ENCODE results near the gene SCAF4. TPM values are rescaled to one million over a fixed set of nuclear protein-coding genes. Genes with fewer than 3 reads are reported as not detected.

SCAF4 gene
- total and polyA plus RNA-seq, 9 of the 15 experiments (the other 6 are each of a cell fraction or from before 2014, with no cell fraction given), result 2.3 to 55.7 (median 17.2) TPM

- no peak for TF ChIP-seq ZNF239 (CRISPR knock-in tag; IDR thresholded peaks at IDR 0.05)
Observed at GRCh38 chr21:31682620-31683019, 49.3 kb downstream of the SCAF4 start (continued).

DNA sequence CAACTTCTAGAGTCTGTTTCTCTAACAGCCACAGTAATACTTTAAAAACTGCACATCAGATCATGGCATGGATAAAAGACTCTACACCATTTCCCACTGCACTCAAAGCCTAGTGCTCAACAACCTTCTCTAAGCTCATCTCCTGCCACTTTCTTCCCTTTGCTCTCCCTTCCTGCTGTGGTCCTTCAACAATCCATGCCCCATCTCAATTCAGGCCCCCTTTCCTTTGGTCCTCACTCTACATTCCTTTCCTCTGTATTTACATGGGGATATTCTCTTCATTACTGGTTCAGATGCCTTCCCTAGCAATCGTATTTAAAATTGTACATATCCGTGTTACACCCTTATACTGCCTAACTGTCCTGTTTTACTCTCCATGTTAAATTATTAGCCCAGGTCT lies 53.4 kb downstream of the SCAF4 start:
- H3K4me2 ChIP-seq (ENCODE audit: insufficient read depth, low read length), result no peak overlapping the region
- no peaks in the 10 kb centered on the region for H3K9me1 ChIP-seq (ENCODE audit: control insufficient read depth, insufficient read depth, low read length)
- peaks cover 9% of the 10 kb centered on the region; the same call in 2 of the 3 replicates for H3K79me2 ChIP-seq (ENCODE audit: control insufficient read depth, insufficient read depth, low read length)
- ChIA-PET POLR2A (interaction anchor here (0.7 to 1.0 kb wide), 3 partner anchors 8 to 18 kb away, joined by 3 read pairs; no protein-coding TSS in a partner anchor), CTCF (ENCODE audit: low intra/inter-chr PET ratio) (no interaction called here)
- H3K9me3 ChIP-seq (replicated peaks; ENCODE audit: control insufficient read depth, insufficient read depth, low read depth, low read length), result no peaks in the 10 kb centered on the region
- in situ Hi-C loops (cut with MboI), result no loop called here
- H3K9ac ChIP-seq (ENCODE audit: insufficient read depth in 1 of 2, low read depth in 2 of 2, low read length in 2 of 2), result no peak overlapping the region
- BruUV-seq (replicated peaks), result no TSS peak
- H2AFZ ChIP-seq (ENCODE audit: low read depth, low read length), result no peak overlapping the region
- no peaks in the 10 kb centered on the region for H3K27me3 ChIP-seq (ENCODE audit: control insufficient read depth in 2 of 2, insufficient read depth in 2 of 2, low read length in 2 of 2)
- H3K27ac ChIP-seq (ENCODE audit: extremely low read depth, low read depth, low read length), result no peak overlapping the region
- intact Hi-C loops (cut with micrococcal nuclease), result no loop called here
- ATAC-seq (no peak), FAIRE-seq (no peak), DNase-seq (ENCODE audit: extremely low read depth in 1 of 4, low spot score in 3 of 4) (no peak)
- peaks cover 77% of the 10 kb centered on the region for H3K36me3 ChIP-seq (ENCODE audit: control insufficient read depth, insufficient read depth, low read length)
- no peaks in the 10 kb centered on the region for H4K20me1 ChIP-seq (replicated peaks; ENCODE audit: control insufficient read depth, insufficient read depth, low read length)
- H3K4me1 ChIP-seq (replicated peaks in 1 of 2; ENCODE audit: control insufficient read depth in 2 of 2, insufficient read depth in 2 of 2, low read length in 2 of 2), result no peaks in the 10 kb centered on the region; a peak in 1 of 5 replicates
- WGBS (ENCODE audit: insufficient coverage, low coverage, missing lambda C conversion rate), result 84% methylated on average over 2 of the region's 2 CpGs
- H3K4me3 ChIP-seq, result no peak overlapping the region
- TF ChIP-seq, protein P1, sequence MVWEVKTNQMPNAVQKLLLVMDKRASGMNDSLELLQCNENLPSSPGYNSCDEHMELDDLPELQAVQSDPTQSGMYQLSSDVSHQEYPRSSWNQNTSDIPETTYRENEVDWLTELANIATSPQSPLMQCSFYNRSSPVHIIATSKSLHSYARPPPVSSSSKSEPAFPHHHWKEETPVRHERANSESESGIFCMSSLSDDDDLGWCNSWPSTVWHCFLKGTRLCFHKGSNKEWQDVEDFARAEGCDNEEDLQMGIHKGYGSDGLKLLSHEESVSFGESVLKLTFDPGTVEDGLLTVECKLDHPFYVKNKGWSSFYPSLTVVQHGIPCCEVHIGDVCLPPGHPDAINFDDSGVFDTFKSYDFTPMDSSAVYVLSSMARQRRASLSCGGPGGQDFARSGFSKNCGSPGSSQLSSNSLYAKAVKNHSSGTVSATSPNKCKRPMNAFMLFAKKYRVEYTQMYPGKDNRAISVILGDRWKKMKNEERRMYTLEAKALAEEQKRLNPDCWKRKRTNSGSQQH (CRISPR knock-in tag; IDR thresholded peaks at IDR 0.05), result 0 out of 2 replicates have a peak, but pooled peaks have one; percentile 50
- no peak for TF ChIP-seq RHOXF2B (CRISPR knock-in tag; conservative IDR thresholded peaks at IDR 0.05)
- TF ChIP-seq, protein P2, sequence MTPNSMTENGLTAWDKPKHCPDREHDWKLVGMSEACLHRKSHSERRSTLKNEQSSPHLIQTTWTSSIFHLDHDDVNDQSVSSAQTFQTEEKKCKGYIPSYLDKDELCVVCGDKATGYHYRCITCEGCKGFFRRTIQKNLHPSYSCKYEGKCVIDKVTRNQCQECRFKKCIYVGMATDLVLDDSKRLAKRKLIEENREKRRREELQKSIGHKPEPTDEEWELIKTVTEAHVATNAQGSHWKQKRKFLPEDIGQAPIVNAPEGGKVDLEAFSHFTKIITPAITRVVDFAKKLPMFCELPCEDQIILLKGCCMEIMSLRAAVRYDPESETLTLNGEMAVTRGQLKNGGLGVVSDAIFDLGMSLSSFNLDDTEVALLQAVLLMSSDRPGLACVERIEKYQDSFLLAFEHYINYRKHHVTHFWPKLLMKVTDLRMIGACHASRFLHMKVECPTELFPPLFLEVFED (CRISPR knock-in tag; conservative IDR thresholded peaks at IDR 0.05), result peak; percentile 65; the same call in 1 of the 2 replicates
- TF ChIP-seq, protein P3, sequence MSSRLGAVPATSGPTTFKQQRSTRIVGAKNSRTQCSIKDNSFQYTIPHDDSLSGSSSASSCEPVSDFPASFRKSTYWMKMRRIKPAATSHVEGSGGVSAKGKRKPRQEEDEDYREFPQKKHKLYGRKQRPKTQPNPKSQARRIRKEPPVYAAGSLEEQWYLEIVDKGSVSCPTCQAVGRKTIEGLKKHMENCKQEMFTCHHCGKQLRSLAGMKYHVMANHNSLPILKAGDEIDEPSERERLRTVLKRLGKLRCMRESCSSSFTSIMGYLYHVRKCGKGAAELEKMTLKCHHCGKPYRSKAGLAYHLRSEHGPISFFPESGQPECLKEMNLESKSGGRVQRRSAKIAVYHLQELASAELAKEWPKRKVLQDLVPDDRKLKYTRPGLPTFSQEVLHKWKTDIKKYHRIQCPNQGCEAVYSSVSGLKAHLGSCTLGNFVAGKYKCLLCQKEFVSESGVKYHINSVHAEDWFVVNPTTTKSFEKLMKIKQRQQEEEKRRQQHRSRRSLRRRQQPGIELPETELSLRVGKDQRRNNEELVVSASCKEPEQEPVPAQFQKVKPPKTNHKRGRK (tag; IDR thresholded peaks at IDR 0.05), result no peak
- 0 out of 4 replicates have a peak, but pooled peaks of 1 of the 2 experiments have one; percentile 19 for TF ChIP-seq SIN3A (IDR thresholded peaks at IDR 0.05; ENCODE audit: borderline replicate concordance in 2 of 2, control insufficient read depth in 1 of 2, low read depth in 2 of 2, low read length in 2 of 2)
- TF ChIP-seq POLR2AphosphoS2 (IDR thresholded peaks at IDR 0.05; ENCODE audit: low read length), result peak; percentile 69; the same call in 1 of the 2 replicates
- TF ChIP-seq FOXP4 (CRISPR knock-in tag; IDR thresholded peaks at IDR 0.05; ENCODE audit: borderline replicate concordance), result no peak
- TF ChIP-seq ELF4 (CRISPR knock-in tag; IDR thresholded peaks at IDR 0.05), result peak; percentile 77; the same call in 1 of the 2 replicates
- TF ChIP-seq SUPT5H (IDR thresholded peaks at IDR 0.05), result peak; percentile 79
- no peak for TF ChIP-seq CCNT2 (IDR thresholded peaks at IDR 0.05; ENCODE audit: borderline replicate concordance, extremely low read depth, insufficient read length, low read depth, low read length)
- TF ChIP-seq GTF2E2 (tag; IDR thresholded peaks at IDR 0.05), result no peak

All from K562 (cell line).